MM.1S (cell line): ENCODE data around the gene COLQ.

Experiments
- CTCF ChIP-seq: fragments of 300-600 bp; sonication (generic); IDR thresholded peaks from 2 replicates; pipeline ENCODE4 v1.5.1; 2016; ENCODE audit warnings: antibody characterized with exemption, low read length, mixed read lengths
- EZH2 ChIP-seq: fragments of 300-600 bp; sonication (generic); optimal IDR thresholded peaks from 2 replicates; pipeline ENCODE3; 2017; ENCODE audit warnings: low read depth, mild to moderate bottlenecking, antibody characterized with exemption, low read length, mixed read lengths

- TF ChIP-seq CTCF (no peak), EZH2 (no peak)
Measured at GRCh38 chr3:15491143-15491542, 30.4 kb downstream of the COLQ start.
